Transverse colon (tissue), 3 donors: ENCODE measurements around the gene DPF3.

Source experiments
- EP300 ChIP-seq: sonication (generic); formaldehyde crosslinking; IDR thresholded peaks from one replicate; pipeline ENCODE4 v1.6.1; 2017; ENCODE audit warnings: antibody characterized with exemption, low read depth
- POLR2A ChIP-seq: fragments of 450-650 bp; IDR thresholded peaks from one replicate; pipeline ENCODE4 v1.6.1; 2016; ENCODE audit warnings: antibody characterized with exemption, mild to moderate bottlenecking, moderate library complexity
- POLR2AphosphoS5 ChIP-seq, 3 donors: sonication (generic); formaldehyde crosslinking; IDR thresholded peaks; one replicate each; pipeline ENCODE4 v1.6.1; 2016; ENCODE audit warnings: antibody characterized with exemption in 3 of 3

GRCh38 chr14:72605096-72605920 is 288.6 kb downstream of the DPF3 start:
- TF ChIP-seq POLR2AphosphoS5 (IDR thresholded peaks at IDR 0.05) (no peak), EP300 (no peak), POLR2A (no peak)
